ENCODE measurements around the gene RSAD2.

The RSAD2 gene

GRCh38 chr2:6940820-6941219 lies 63.2 kb downstream of the RSAD2 start:
- H3K36me3 ChIP-seq (ENCODE audit: control insufficient read depth, insufficient read depth, low read length) = no peaks in the 10 kb centered on the region
- no peaks in the 10 kb centered on the region for H3K27me3 ChIP-seq (ENCODE audit: control insufficient read depth, insufficient read depth, low read length)
- no peak for TF ChIP-seq CTCF (IDR thresholded peaks at IDR 0.05)
- peaks cover 43% of the 10 kb centered on the region for H3K79me2 ChIP-seq
- H3K27ac ChIP-seq = no peak overlapping the region
- H3K4me1 ChIP-seq = no peaks in the 10 kb centered on the region
- no peak overlapping the region for H2AFZ ChIP-seq
- no peak overlapping the region for H3K9ac ChIP-seq
- H3K9me3 ChIP-seq (ENCODE audit: control insufficient read depth, low read length) = no peaks in the 10 kb centered on the region
- H3K4me2 ChIP-seq (ENCODE audit: low read length) = no peak overlapping the region
- no peak overlapping the region for H3K4me3 ChIP-seq (ENCODE audit: low read depth, low read length)

- TF ChIP-seq CTCF (IDR thresholded peaks at IDR 0.05) = no peak
- H3K4me2 ChIP-seq (ENCODE audit: low read length) = no peak overlapping the region
- H3K27me3 ChIP-seq (ENCODE audit: control insufficient read depth, insufficient read depth, low read length) = no peaks in the 10 kb centered on the region
- H3K36me3 ChIP-seq (ENCODE audit: control insufficient read depth, insufficient read depth, low read length) = no peaks in the 10 kb centered on the region
- no peak overlapping the region for H3K4me3 ChIP-seq (ENCODE audit: low read depth, low read length)
- H3K9ac ChIP-seq = no peak overlapping the region
- H3K79me2 ChIP-seq = peaks cover 36% of the 10 kb centered on the region
- H3K27ac ChIP-seq = no peak overlapping the region
- H3K9me3 ChIP-seq (ENCODE audit: control insufficient read depth, low read length) = no peaks in the 10 kb centered on the region
- no peak overlapping the region for H2AFZ ChIP-seq
- no peaks in the 10 kb centered on the region for H3K4me1 ChIP-seq
Measured at GRCh38 chr2:6941299-6942046, 63.9 kb downstream of the RSAD2 start.

GRCh38 chr2:6942848-6943247 lies 65.3 kb downstream of the RSAD2 start:
- no peak overlapping the region for H3K9ac ChIP-seq
- H3K27me3 ChIP-seq (ENCODE audit: control insufficient read depth, insufficient read depth, low read length) = no peaks in the 10 kb centered on the region
- H3K79me2 ChIP-seq = peaks cover 23% of the 10 kb centered on the region
- H3K4me2 ChIP-seq (ENCODE audit: low read length) = no peak overlapping the region
- H2AFZ ChIP-seq = no peak overlapping the region
- no peaks in the 10 kb centered on the region for H3K36me3 ChIP-seq (ENCODE audit: control insufficient read depth, insufficient read depth, low read length)
- no peaks in the 10 kb centered on the region for H3K9me3 ChIP-seq (ENCODE audit: control insufficient read depth, low read length)
- H3K4me1 ChIP-seq = no peaks in the 10 kb centered on the region
- TF ChIP-seq CTCF (IDR thresholded peaks at IDR 0.05) = no peak
- no peak overlapping the region for H3K4me3 ChIP-seq (ENCODE audit: low read depth, low read length)
- no peak overlapping the region for H3K27ac ChIP-seq

- Histone ChIP-seq H3K36me3 (ENCODE audit: control insufficient read depth, insufficient read depth, low read length) (no peaks in the 10 kb centered on the region), H3K4me3 (ENCODE audit: low read depth, low read length) (no peak overlapping the region), H3K9me3 (ENCODE audit: control insufficient read depth, low read length) (no peaks in the 10 kb centered on the region), H3K27ac (no peak overlapping the region), H3K9ac (no peak overlapping the region), H3K4me1 (no peaks in the 10 kb centered on the region), H2AFZ (no peak overlapping the region), H3K27me3 (ENCODE audit: control insufficient read depth, insufficient read depth, low read length) (no peaks in the 10 kb centered on the region), H3K4me2 (ENCODE audit: low read length) (no peak overlapping the region), H3K79me2 (peaks cover 21% of the 10 kb centered on the region)
- TF ChIP-seq CTCF (IDR thresholded peaks at IDR 0.05) = no peak
Measured at GRCh38 chr2:6943523-6943922, 65.9 kb downstream of the RSAD2 start.

- Histone ChIP-seq H3K9me3 (ENCODE audit: control insufficient read depth, low read length) (no peaks in the 10 kb centered on the region), H3K9ac (no peak overlapping the region), H3K79me2 (peaks cover 17% of the 10 kb centered on the region), H2AFZ (no peak overlapping the region), H3K4me3 (ENCODE audit: low read depth, low read length) (no peak overlapping the region), H3K36me3 (ENCODE audit: control insufficient read depth, insufficient read depth, low read length) (no peaks in the 10 kb centered on the region), H3K4me1 (no peaks in the 10 kb centered on the region), H3K27ac (no peak overlapping the region), H3K4me2 (ENCODE audit: low read length) (no peak overlapping the region), H3K27me3 (ENCODE audit: control insufficient read depth, insufficient read depth, low read length) (no peaks in the 10 kb centered on the region)
- TF ChIP-seq CTCF (IDR thresholded peaks at IDR 0.05) = no peak
Measured at GRCh38 chr2:6943971-6944370, 66.4 kb downstream of the RSAD2 start.

Measured in parathyroid adenoma (tissue), 2 donors.